Omental fat pad (tissue), 4 donors: ENCODE results near the gene ADARB1. TPM values are rescaled to one million over a fixed set of nuclear protein-coding genes. Genes with fewer than 3 reads are reported as not detected.

Experiments
- ATAC-seq: fragments of 150-250 bp; one replicate; pipeline ENCODE4 v1.9.1; 2016; ENCODE audit warnings: mild to moderate bottlenecking, moderate library complexity; ENCODE audit not compliant: low FRiP score
- DNase-seq: peaks from one replicate; pipeline ENCODE4 v3.0.0-alpha.2; 2019; ENCODE audit warnings: low spot score
- CTCF ChIP-seq, 3 donors: fragments of 450-650 bp; IDR thresholded peaks; one replicate each; pipeline ENCODE4 v1.5.1; 2016 to 2017; ENCODE audit warnings: antibody characterized with exemption in 3 of 3, mild to moderate bottlenecking in 3 of 3, moderate library complexity in 2 of 3
- total RNA-seq, 4 donors: library from RNA; depleted of rRNA; stranded (reverse); fragments of >200 nt; gene quantifications; one replicate each; pipeline ENCODE4 v1.1.0, GENCODE V29; 2016

Gene ADARB1
- total RNA-seq, 4 donors from 2014 or later: 17.3 to 38.3 (median 23.3) TPM

DNA sequence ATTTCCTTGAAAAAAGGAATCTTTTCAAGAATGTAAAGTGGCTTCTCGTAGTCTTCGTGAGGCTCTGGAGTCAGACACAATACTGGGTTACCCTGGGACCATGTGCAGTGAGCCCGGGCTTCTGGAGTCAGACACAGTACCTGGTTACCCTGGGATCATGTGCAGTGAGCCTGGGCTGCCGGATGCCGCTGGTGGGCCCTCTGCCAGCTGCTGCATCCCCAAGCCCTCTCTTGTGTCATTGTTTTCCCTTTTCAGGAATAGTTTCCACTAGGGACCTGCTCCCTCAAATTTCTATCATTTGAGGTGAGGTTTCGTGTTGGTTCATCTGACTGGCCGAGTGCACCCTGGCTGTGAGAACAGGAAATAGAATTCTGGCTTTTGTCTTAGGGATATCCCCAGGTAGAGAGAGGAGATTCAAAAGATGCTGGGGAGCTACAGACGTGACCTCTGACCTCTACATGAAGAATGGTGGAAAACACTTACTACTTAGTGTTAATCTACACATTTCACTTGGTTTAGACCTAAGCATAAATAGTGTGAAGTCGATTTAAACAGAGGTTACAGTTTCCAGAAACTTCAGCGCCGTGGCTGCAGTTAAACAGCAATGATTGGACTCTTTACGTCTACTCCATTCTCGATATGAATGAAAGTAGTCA is 10.6 kb downstream of the ADARB1 start:
- DNase-seq: no peak

DNA sequence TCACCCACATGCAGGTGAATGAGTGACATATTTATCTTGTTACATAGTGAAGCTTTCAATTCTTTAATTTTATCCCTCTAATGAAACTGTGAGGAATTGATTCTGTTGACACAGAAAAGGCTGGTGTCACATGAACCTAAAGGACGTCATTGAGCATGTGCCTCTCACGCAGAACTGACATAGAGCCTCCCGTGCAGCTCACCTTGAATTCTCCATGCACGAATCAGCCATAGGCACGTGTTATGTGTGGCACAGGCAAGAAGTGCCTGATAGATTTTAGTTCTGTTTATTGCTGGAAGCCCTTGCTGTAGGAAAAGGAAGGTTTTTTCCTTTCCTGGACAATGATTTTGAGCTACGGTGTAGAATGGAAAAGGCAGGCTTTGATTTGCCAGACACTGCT is 11.3 kb downstream of the ADARB1 start:
- DNase-seq: no peak
- ATAC-seq: no peak
- TF ChIP-seq CTCF (IDR thresholded peaks at IDR 0.05): no peak

More for the DNA sequence above, 10.6 kb downstream of the ADARB1 start:
- no peak for ATAC-seq
- no peak for TF ChIP-seq CTCF (IDR thresholded peaks at IDR 0.05)

DNA sequence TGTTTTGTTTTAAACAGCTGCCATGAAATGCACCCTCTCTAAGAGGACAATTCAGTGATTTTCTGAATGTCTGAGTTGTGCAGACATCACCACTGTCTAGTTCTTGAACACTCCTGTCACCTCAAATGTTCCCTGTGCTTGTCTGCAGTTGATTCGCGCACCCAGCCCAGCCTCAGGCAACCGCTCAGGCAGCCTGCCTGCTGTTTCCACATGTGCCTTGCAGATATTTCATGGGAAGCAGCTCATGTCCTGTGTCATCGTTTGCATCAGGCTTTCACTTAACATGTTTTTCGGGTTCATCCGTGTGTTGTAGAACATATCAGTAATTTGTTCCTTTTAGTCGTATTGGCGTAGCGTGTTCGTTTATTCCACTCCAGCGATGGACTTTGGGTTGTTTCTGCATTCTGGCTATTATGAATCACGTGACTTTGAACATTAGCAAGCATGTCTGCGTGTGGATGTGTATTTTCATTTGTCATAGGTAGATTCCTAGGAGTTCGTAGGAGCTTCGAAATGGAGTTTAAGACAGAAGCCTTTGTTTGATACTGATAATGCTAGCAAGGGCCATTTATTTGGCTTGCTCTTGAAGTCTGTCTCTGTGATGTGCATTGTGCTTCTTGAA is 12.1 kb downstream of the ADARB1 start:
- DNase-seq: no peak

GRCh38 chr21:45087022-45087823 is 12.8 kb downstream of the ADARB1 start:
- ATAC-seq: no peak
- TF ChIP-seq CTCF (IDR thresholded peaks at IDR 0.05): no peak
- DNase-seq: no peak

More for the DNA sequence above, 12.1 kb downstream of the ADARB1 start:
- ATAC-seq: no peak
- no peak for TF ChIP-seq CTCF (IDR thresholded peaks at IDR 0.05)

- DNase-seq: no peak
- no peak for ATAC-seq
- TF ChIP-seq CTCF (IDR thresholded peaks at IDR 0.05): no peak
Observed at GRCh38 chr21:45088116-45088515, 13.7 kb downstream of the ADARB1 start.

DNA sequence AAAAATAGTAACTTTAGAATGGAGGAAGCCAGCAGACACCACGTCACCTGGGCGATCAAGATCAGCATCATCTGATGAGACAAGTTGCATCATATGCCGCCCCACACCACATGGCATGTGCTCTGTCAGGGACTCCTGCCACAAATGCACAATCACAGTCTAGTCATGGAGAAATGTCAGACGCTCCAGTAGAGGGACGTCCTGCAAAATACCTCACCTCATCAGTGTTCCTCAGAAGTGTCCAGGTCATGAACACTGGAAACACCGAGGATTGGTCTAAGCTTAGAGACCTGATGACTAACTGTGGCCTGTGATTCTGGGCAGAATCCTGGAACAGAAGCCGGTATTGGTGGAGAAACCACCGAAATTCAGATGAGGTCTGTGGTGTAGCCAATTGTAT is 14.3 kb downstream of the ADARB1 start:
- no peak for DNase-seq
- ATAC-seq: no peak
- no peak for TF ChIP-seq CTCF (IDR thresholded peaks at IDR 0.05)
